CD4-positive, alpha-beta T cell treated with Interleukin-15 for 4 hours (primary cell): ENCODE results near the gene UBLCP1.
"Not testable (repeated sequence)": the region's sequence is repeated elsewhere in the genome, so short reads cannot be mapped to it uniquely, and the experiment has no call there.

Experiments
- DNase-seq: peaks from one replicate; pipeline ENCODE4 v3.0.0-alpha.2; 2020; ENCODE audit warnings: low spot score

Gene UBLCP1

GRCh38 chr5:159262859-159263568 is at the start of gene UBLCP1:
TSS of gene UBLCP1 (plus strand) at chr5:159263290. CDS start at chr5:159268916, 5,626 bp downstream.
- peak; percentile 76 for DNase-seq

- no peak for DNase-seq
Observed at GRCh38 chr5:159214486-159215271, 48.4 kb upstream of the UBLCP1 start.

- no peak for DNase-seq
Observed at GRCh38 chr5:159215886-159216285, 47.2 kb upstream of the UBLCP1 start.

GRCh38 chr5:159216454-159216853 is 46.6 kb upstream of the UBLCP1 start:
- DNase-seq = no peak

GRCh38 chr5:159217236-159217635 is 45.9 kb upstream of the UBLCP1 start:
- DNase-seq = no peak

- no peak for DNase-seq
Observed at GRCh38 chr5:159218595-159219023, 44.5 kb upstream of the UBLCP1 start.

- no peak for DNase-seq
Observed at GRCh38 chr5:159220206-159220605, 42.9 kb upstream of the UBLCP1 start.

GRCh38 chr5:159223469-159223868 is 39.6 kb upstream of the UBLCP1 start:
- DNase-seq = no peak

- no peak for DNase-seq
Observed at GRCh38 chr5:159224471-159224870, 38.6 kb upstream of the UBLCP1 start.

GRCh38 chr5:159226451-159226850 is 36.6 kb upstream of the UBLCP1 start:
- no peak for DNase-seq

GRCh38 chr5:159227452-159227851 is 35.6 kb upstream of the UBLCP1 start:
- no peak for DNase-seq

GRCh38 chr5:159228097-159228496 is 35.0 kb upstream of the UBLCP1 start:
- DNase-seq = not testable (repeated sequence)

- DNase-seq = no peak
Observed at GRCh38 chr5:159230657-159231056, 32.4 kb upstream of the UBLCP1 start.

GRCh38 chr5:159231167-159231566 is 31.9 kb upstream of the UBLCP1 start:
- no peak for DNase-seq

- DNase-seq = not testable (repeated sequence)
Observed at GRCh38 chr5:159235871-159236520, 27.1 kb upstream of the UBLCP1 start.

GRCh38 chr5:159240301-159240870 is 22.7 kb upstream of the UBLCP1 start:
- no peak for DNase-seq

- peak; percentile 8 for DNase-seq
Observed at GRCh38 chr5:159241946-159242552, 21.0 kb upstream of the UBLCP1 start.

GRCh38 chr5:159242656-159243055 is 20.4 kb upstream of the UBLCP1 start:
- no peak for DNase-seq

GRCh38 chr5:159243385-159243784 is 19.7 kb upstream of the UBLCP1 start:
- DNase-seq = no peak

GRCh38 chr5:159244163-159244562 is 18.9 kb upstream of the UBLCP1 start:
- no peak for DNase-seq

- DNase-seq = no peak
Observed at GRCh38 chr5:159244890-159245289, 18.2 kb upstream of the UBLCP1 start.

GRCh38 chr5:159249158-159249557 is 13.9 kb upstream of the UBLCP1 start:
- DNase-seq = no peak
